Measurements from ENCODE around the gene TDRD7. TPM values are rescaled to one million over a fixed set of nuclear protein-coding genes. Genes with fewer than 3 reads are reported as not detected.
A peak's percentile ranks its signal among the peaks of the same experiment; 100 is the strongest.

TDRD7 gene
- total RNA-seq, 1 donor from 2014 or later: 7.6 TPM

GRCh38 chr9:97501972-97502221, 90.0 kb downstream of the TDRD7 start:
- H3K27me3 Mint-ChIP-seq: peaks cover 64% of the 10 kb centered on the region
- no peaks in the 10 kb centered on the region for H3K9me3 Mint-ChIP-seq
- no peaks in the 10 kb centered on the region for H3K36me3 Mint-ChIP-seq
- TF ChIP-seq, protein P1, sequence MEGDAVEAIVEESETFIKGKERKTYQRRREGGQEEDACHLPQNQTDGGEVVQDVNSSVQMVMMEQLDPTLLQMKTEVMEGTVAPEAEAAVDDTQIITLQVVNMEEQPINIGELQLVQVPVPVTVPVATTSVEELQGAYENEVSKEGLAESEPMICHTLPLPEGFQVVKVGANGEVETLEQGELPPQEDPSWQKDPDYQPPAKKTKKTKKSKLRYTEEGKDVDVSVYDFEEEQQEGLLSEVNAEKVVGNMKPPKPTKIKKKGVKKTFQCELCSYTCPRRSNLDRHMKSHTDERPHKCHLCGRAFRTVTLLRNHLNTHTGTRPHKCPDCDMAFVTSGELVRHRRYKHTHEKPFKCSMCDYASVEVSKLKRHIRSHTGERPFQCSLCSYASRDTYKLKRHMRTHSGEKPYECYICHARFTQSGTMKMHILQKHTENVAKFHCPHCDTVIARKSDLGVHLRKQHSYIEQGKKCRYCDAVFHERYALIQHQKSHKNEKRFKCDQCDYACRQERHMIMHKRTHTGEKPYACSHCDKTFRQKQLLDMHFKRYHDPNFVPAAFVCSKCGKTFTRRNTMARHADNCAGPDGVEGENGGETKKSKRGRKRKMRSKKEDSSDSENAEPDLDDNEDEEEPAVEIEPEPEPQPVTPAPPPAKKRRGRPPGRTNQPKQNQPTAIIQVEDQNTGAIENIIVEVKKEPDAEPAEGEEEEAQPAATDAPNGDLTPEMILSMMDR (conservative IDR thresholded peaks at IDR 0.05): no peak
- H3K27ac Mint-ChIP-seq: no peak overlapping the region
- peaks cover 5% of the 10 kb centered on the region for H3K4me1 Mint-ChIP-seq (ENCODE audit: unreplicated experiment)
- H3K4me3 Mint-ChIP-seq: peak overlapping the region; percentile 83
- DNase-seq (ENCODE audit: extremely low spot score, unreplicated experiment): no peak

DNA sequence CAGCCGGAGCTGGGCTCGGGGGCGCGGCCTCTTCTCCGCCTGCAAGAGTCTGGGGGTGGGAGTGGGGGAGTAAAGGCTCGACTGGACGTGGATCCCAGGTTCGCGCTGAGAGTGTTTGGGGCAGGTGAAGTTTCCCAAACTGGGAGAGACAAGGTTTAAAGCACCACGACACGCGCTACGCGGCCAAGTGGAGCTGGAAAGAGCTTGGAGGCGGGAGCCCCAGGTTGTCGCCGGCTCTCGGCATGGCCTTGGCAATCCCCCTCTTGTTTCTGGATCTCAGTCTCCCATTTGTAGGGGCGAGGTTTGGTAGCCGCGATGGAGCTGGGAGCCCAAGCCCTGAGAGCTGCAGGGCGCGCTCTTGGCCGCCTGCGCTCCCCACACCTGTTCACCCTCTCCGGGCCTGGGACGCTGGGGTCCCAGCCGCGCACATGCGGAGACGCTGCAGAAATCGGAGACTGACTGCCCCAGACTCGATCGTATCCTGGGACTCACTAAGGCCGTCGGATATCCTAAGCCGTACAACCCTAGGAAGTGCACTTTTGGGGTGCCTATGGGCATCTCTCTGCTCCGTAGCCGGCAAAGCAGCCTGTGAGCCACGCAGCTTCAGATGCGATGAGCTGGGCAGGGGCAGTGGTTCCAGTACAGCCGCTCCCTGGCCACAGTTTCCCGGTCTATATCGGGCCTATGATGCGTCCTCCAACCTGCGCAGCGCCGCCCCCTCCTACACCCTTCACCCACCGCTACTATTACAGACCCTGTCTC, 90.5 kb downstream of the TDRD7 start:
- TF ChIP-seq, protein P1 (conservative IDR thresholded peaks at IDR 0.05): no peak
- no peaks in the 10 kb centered on the region for H3K9me3 Mint-ChIP-seq
- peaks cover 5% of the 10 kb centered on the region for H3K4me1 Mint-ChIP-seq (ENCODE audit: unreplicated experiment)
- peaks cover 60% of the 10 kb centered on the region for H3K27me3 Mint-ChIP-seq
- H3K27ac Mint-ChIP-seq: peak overlapping the region; percentile 70
- H3K36me3 Mint-ChIP-seq: no peaks in the 10 kb centered on the region
- peak overlapping the region; percentile 83 for H3K4me3 Mint-ChIP-seq
- DNase-seq (ENCODE audit: extremely low spot score, unreplicated experiment): no peak

- peaks cover 62% of the 10 kb centered on the region for H3K27me3 Mint-ChIP-seq
These were observed 91.3 kb downstream of the TDRD7 start for GRCh38 chr9:97502984-97503861.

DNA sequence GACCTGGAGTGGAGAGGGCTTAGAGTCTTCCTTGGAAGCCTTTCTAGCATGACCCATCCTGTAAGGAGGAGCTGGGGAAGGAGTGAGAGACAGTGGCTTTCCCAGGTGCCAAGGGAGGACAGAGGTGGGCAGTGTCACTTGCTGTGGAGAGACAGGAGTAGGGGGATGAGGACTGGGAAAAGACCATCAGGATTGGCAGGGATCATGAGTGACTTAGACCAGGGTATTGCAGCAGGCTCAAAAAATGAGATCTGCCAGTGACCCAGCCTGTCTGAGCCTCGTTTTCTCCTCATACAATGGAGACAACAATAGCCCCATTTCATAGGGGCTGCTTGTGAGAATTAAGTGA, 91.9 kb downstream of the TDRD7 start:
- DNase-seq (ENCODE audit: extremely low spot score, unreplicated experiment): no peak
- Mint-ChIP-seq H3K36me3 (no peaks in the 10 kb centered on the region), H3K9me3 (no peaks in the 10 kb centered on the region), H3K4me3 (peak overlapping the region; percentile 83), H3K27me3 (peaks cover 62% of the 10 kb centered on the region), H3K4me1 (ENCODE audit: unreplicated experiment) (peaks cover 5% of the 10 kb centered on the region), H3K27ac (peak overlapping the region; percentile 73)
- TF ChIP-seq, protein P1 (conservative IDR thresholded peaks at IDR 0.05): no peak

More at GRCh38 chr9:97502984-97503861, 91.3 kb downstream of the TDRD7 start:
- TF ChIP-seq, protein P1 (conservative IDR thresholded peaks at IDR 0.05): no peak
- Mint-ChIP-seq H3K27ac (peak overlapping the region; percentile 73), H3K9me3 (no peaks in the 10 kb centered on the region), H3K4me1 (ENCODE audit: unreplicated experiment) (peaks cover 5% of the 10 kb centered on the region), H3K36me3 (no peaks in the 10 kb centered on the region), H3K4me3 (peak overlapping the region; percentile 83)
- DNase-seq (ENCODE audit: extremely low spot score, unreplicated experiment): no peak

DNA sequence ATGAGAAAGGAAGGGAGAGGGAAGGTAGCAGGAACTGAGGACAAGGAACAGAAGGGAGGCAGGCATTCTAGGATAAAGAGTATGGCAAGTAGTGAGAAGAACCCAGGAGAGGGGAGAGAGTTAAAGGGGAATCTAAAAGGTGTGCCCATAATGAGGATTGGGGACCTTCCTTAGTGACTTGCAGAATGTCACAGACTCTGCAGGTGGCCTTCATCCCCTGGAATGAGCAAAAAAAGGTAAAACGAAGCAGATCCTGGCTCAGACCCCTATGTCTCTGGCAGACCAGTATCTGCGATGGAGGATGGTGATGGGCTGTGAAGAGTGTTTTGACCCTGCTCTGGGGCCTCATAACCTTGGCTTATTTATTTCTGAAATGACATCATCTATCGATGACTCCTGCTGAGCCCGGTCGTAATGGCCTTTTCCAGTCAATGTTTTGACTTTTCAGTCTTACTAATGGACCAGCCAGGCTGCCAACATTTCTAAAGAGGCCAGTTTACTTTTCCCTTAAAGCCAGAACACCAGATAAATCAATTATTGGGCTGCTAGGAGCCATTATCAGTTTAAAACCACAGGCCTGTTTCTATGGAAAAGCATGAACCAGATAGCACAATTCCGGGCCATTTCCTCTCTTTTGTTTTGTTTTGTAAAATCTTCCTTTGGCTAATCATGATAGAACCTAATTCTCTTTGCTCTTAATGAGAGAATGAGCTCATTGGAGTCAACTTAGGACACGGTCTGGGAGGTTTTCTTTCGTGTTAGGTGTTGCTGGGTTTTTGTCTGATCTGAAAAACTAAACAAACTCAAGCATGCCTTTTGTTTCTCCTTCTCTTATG, 92.7 kb downstream of the TDRD7 start:
- no peaks in the 10 kb centered on the region for H3K9me3 Mint-ChIP-seq
- H3K4me1 Mint-ChIP-seq (ENCODE audit: unreplicated experiment): peaks cover 5% of the 10 kb centered on the region
- H3K4me3 Mint-ChIP-seq: peak overlapping the region; percentile 30
- no peak overlapping the region for H3K27ac Mint-ChIP-seq
- H3K36me3 Mint-ChIP-seq: no peaks in the 10 kb centered on the region
- no peak for DNase-seq (ENCODE audit: extremely low spot score, unreplicated experiment)
- H3K27me3 Mint-ChIP-seq: peaks cover 55% of the 10 kb centered on the region
- TF ChIP-seq, protein P1 (conservative IDR thresholded peaks at IDR 0.05): no peak
